Subcutaneous adipose tissue (tissue), 4 donors: ENCODE results near the gene CSF2RB. TPM values are rescaled to one million over a fixed set of nuclear protein-coding genes. Genes with fewer than 3 reads are reported as not detected.

Experiments used
- CTCF ChIP-seq: fragments of 450-650 bp; IDR thresholded peaks from one replicate; pipeline ENCODE4 v1.5.1; 2016; ENCODE audit warnings: low read depth, mild to moderate bottlenecking, control low read depth, antibody characterized with exemption, moderate library complexity
- total RNA-seq, 4 donors: library from RNA; depleted of rRNA; stranded (reverse); fragments of >200 nt; gene quantifications; one replicate each; pipeline ENCODE4 v1.1.0, GENCODE V29; 2016

CSF2RB gene
- total RNA-seq, 4 donors from 2014 or later, result 5.8 to 11.7 (median 10.5) TPM

GRCh38 chr22:36870250-36870649 is 43.2 kb upstream of the CSF2RB start:
- TF ChIP-seq CTCF, result no peak

GRCh38 chr22:36871669-36872081 is 41.8 kb upstream of the CSF2RB start:
- no peak for TF ChIP-seq CTCF

- no peak for TF ChIP-seq CTCF
Measured at GRCh38 chr22:36872084-36872483, 41.3 kb upstream of the CSF2RB start.

GRCh38 chr22:36872866-36873498 is 40.4 kb upstream of the CSF2RB start:
- TF ChIP-seq CTCF, result no peak

GRCh38 chr22:36873614-36874308 is 39.7 kb upstream of the CSF2RB start:
- TF ChIP-seq CTCF, result no peak

GRCh38 chr22:36874309-36874696 is 39.1 kb upstream of the CSF2RB start:
- no peak for TF ChIP-seq CTCF

GRCh38 chr22:36874736-36875135 is 38.7 kb upstream of the CSF2RB start:
- no peak for TF ChIP-seq CTCF
